ENCODE data around the gene KCNQ5. TPM values are rescaled to one million over a fixed set of nuclear protein-coding genes. Genes with fewer than 3 reads are reported as not detected.

KCNQ5 gene
- total RNA-seq, 3 donors from 2014 or later (not counting 1 experiment from before 2014, with no cell fraction given) = 8.2 to 9.7 (median 8.7) TPM

GRCh38 chr6:72916298-72916697, 294.4 kb downstream of the KCNQ5 start:
- ATAC-seq = no peak

GRCh38 chr6:72916906-72917305, 295.0 kb downstream of the KCNQ5 start:
- DNase-seq = no peak
- no peak for TF ChIP-seq CTCF (IDR thresholded peaks at IDR 0.05)
- Mint-ChIP-seq H3K27me3 (ENCODE audit: low read depth in 2 of 2) (no peaks in the 10 kb centered on the region), H3K4me1 (peaks cover 0 to 2% of the 10 kb centered on the region in 2 donors), H3K36me3 (no peaks in the 10 kb centered on the region), H3K4me3 (no peak overlapping the region), H3K9me3 (no peaks in the 10 kb centered on the region), H3K27ac (no peak overlapping the region)
- no peaks in the 10 kb centered on the region for H3K9me3 ChIP-seq (ENCODE audit: control insufficient read depth, insufficient read depth, low read length)
- intact Hi-C loops (cut with micrococcal nuclease) = no loop called here
- ATAC-seq = no peak
- no peak overlapping the region for H3K4me3 ChIP-seq (ENCODE audit: low read length)
- H3K4me1 ChIP-seq (ENCODE audit: control insufficient read depth, insufficient read depth, low read length) = no peaks in the 10 kb centered on the region
- no peaks in the 10 kb centered on the region for H3K36me3 ChIP-seq (ENCODE audit: control insufficient read depth, insufficient read depth, low read length)
- H3K27ac ChIP-seq (ENCODE audit: low read length) = no peak overlapping the region
- WGBS (ENCODE audit: insufficient coverage) = 92% methylated on average over 1 of the region's 1 CpG
- H3K27me3 ChIP-seq (ENCODE audit: control insufficient read depth, insufficient read depth, low read length) = no peaks in the 10 kb centered on the region

More at GRCh38 chr6:72916298-72916697, 294.4 kb downstream of the KCNQ5 start:
- Histone ChIP-seq H3K9me3 (ENCODE audit: control insufficient read depth, insufficient read depth, low read length) (no peaks in the 10 kb centered on the region), H3K27ac (ENCODE audit: low read length) (no peak overlapping the region), H3K27me3 (ENCODE audit: control insufficient read depth, insufficient read depth, low read length) (no peaks in the 10 kb centered on the region), H3K4me3 (ENCODE audit: low read length) (no peak overlapping the region), H3K4me1 (ENCODE audit: control insufficient read depth, insufficient read depth, low read length) (no peaks in the 10 kb centered on the region), H3K36me3 (ENCODE audit: control insufficient read depth, insufficient read depth, low read length) (no peaks in the 10 kb centered on the region)
- no peak overlapping the region for H3K4me3 Mint-ChIP-seq
- H3K9me3 Mint-ChIP-seq = no peaks in the 10 kb centered on the region
- H3K4me1 Mint-ChIP-seq = peaks cover 0 to 8% of the 10 kb centered on the region in 2 donors
- TF ChIP-seq CTCF (IDR thresholded peaks at IDR 0.05) = no peak
- intact Hi-C loops (cut with micrococcal nuclease) = no loop called here
- H3K27me3 Mint-ChIP-seq (ENCODE audit: low read depth in 2 of 2) = no peaks in the 10 kb centered on the region
- DNase-seq = no peak
- 89% methylated on average over 2 of the region's 6 CpGs for WGBS (ENCODE audit: insufficient coverage)
- H3K27ac Mint-ChIP-seq = no peak overlapping the region
- H3K36me3 Mint-ChIP-seq = no peaks in the 10 kb centered on the region

- H3K27me3 Mint-ChIP-seq (ENCODE audit: low read depth in 2 of 2) = no peaks in the 10 kb centered on the region
- H3K27ac ChIP-seq (ENCODE audit: low read length) = no peak overlapping the region
- ATAC-seq = no peak
- DNase-seq = no peak
- no peaks in the 10 kb centered on the region for H3K4me1 ChIP-seq (ENCODE audit: control insufficient read depth, insufficient read depth, low read length)
- H3K27ac Mint-ChIP-seq = no peak overlapping the region
- TF ChIP-seq CTCF (IDR thresholded peaks at IDR 0.05) = no peak
- H3K9me3 Mint-ChIP-seq = no peaks in the 10 kb centered on the region
- no peak overlapping the region for H3K4me3 Mint-ChIP-seq
- intact Hi-C loops (cut with micrococcal nuclease) = no loop called here
- WGBS (ENCODE audit: insufficient coverage) = 100% methylated on average over 1 of the region's 1 CpG
- H3K9me3 ChIP-seq (ENCODE audit: control insufficient read depth, insufficient read depth, low read length) = no peaks in the 10 kb centered on the region
- H3K36me3 Mint-ChIP-seq = no peaks in the 10 kb centered on the region
- H3K4me3 ChIP-seq (ENCODE audit: low read length) = no peak overlapping the region
- no peaks in the 10 kb centered on the region for H3K27me3 ChIP-seq (ENCODE audit: control insufficient read depth, insufficient read depth, low read length)
- no peaks in the 10 kb centered on the region for H3K4me1 Mint-ChIP-seq
- H3K36me3 ChIP-seq (ENCODE audit: control insufficient read depth, insufficient read depth, low read length) = no peaks in the 10 kb centered on the region
Measured at GRCh38 chr6:72922401-72922800, 300.5 kb downstream of the KCNQ5 start.

- no peaks in the 10 kb centered on the region for H3K27me3 ChIP-seq (ENCODE audit: control insufficient read depth, insufficient read depth, low read length)
- no peak for TF ChIP-seq CTCF (IDR thresholded peaks at IDR 0.05)
- H3K4me1 Mint-ChIP-seq = no peaks in the 10 kb centered on the region
Measured at GRCh38 chr6:72925136-72925535, 303.3 kb downstream of the KCNQ5 start.

More at GRCh38 chr6:72925136-72925535, 303.3 kb downstream of the KCNQ5 start:
- H3K27ac ChIP-seq (ENCODE audit: low read length) = no peak overlapping the region
- intact Hi-C loops (cut with micrococcal nuclease) = no loop called here
- H3K36me3 ChIP-seq (ENCODE audit: control insufficient read depth, insufficient read depth, low read length) = no peaks in the 10 kb centered on the region
- H3K9me3 ChIP-seq (ENCODE audit: control insufficient read depth, insufficient read depth, low read length) = no peaks in the 10 kb centered on the region
- no peak overlapping the region for H3K27ac Mint-ChIP-seq
- H3K36me3 Mint-ChIP-seq = no peaks in the 10 kb centered on the region
- H3K4me3 ChIP-seq (ENCODE audit: low read length) = no peak overlapping the region
- H3K4me3 Mint-ChIP-seq = no peak overlapping the region
- H3K4me1 ChIP-seq (ENCODE audit: control insufficient read depth, insufficient read depth, low read length) = no peaks in the 10 kb centered on the region
- no peaks in the 10 kb centered on the region for H3K27me3 Mint-ChIP-seq (ENCODE audit: low read depth in 2 of 2)
- ATAC-seq (no peak), DNase-seq (no peak)
- no peaks in the 10 kb centered on the region for H3K9me3 Mint-ChIP-seq
